ENCODE measurements around the gene HSD17B8. TPM values are rescaled to one million over a fixed set of nuclear protein-coding genes. Genes with fewer than 3 reads are reported as not detected.
A peak's percentile ranks its signal among the peaks of the same experiment; 100 is the strongest.

Gene HSD17B8
- total RNA-seq, 3 donors from 2014 or later (not counting 1 experiment from before 2014, with no cell fraction given) = 5.4 to 7.7 (median 6.8) TPM

- WGBS (ENCODE audit: insufficient coverage) = 94% methylated on average over 14 of the region's 15 CpGs
- no peaks in the 10 kb centered on the region for H3K9me3 ChIP-seq (ENCODE audit: control insufficient read depth, insufficient read depth, low read length)
- peaks cover 16 to 18% of the 10 kb centered on the region in 2 donors for H3K27me3 Mint-ChIP-seq (ENCODE audit: low read depth in 2 of 2)
- H3K27ac ChIP-seq (ENCODE audit: low read length) = no peak overlapping the region
- no peak for ATAC-seq
- DNase-seq = no peak
- TF ChIP-seq CTCF (IDR thresholded peaks at IDR 0.05) = no peak
- H3K36me3 Mint-ChIP-seq = peaks cover 17% of the 10 kb centered on the region
- H3K36me3 ChIP-seq (ENCODE audit: control insufficient read depth, insufficient read depth, low read length) = peaks cover 37% of the 10 kb centered on the region
- H3K4me1 ChIP-seq (ENCODE audit: control insufficient read depth, insufficient read depth, low read length) = peaks cover 32% of the 10 kb centered on the region
- no peak overlapping the region for H3K4me3 Mint-ChIP-seq
- no peaks in the 10 kb centered on the region for H3K9me3 Mint-ChIP-seq
- peak overlapping the region in 1 of 2 donors; percentile 33 for H3K27ac Mint-ChIP-seq
- H3K4me3 ChIP-seq (ENCODE audit: low read length) = no peak overlapping the region
- H3K4me1 Mint-ChIP-seq = peaks cover 35 to 64% of the 10 kb centered on the region in 2 donors
- intact Hi-C loops (cut with micrococcal nuclease) = no loop called here
- H3K27me3 ChIP-seq (ENCODE audit: control insufficient read depth, insufficient read depth, low read length) = peaks cover 15% of the 10 kb centered on the region
These were observed 8.9 kb upstream of the HSD17B8 start for GRCh38 chr6:33195304-33196165.

- Mint-ChIP-seq H3K9me3 (no peaks in the 10 kb centered on the region), H3K36me3 (peaks cover 20% of the 10 kb centered on the region), H3K4me1 (peaks cover 48 to 75% of the 10 kb centered on the region in 2 donors), H3K27me3 (ENCODE audit: low read depth in 2 of 2) (peaks cover 0 to 4% of the 10 kb centered on the region in 2 donors), H3K4me3 (peak overlapping the region; percentile 57), H3K27ac (peak overlapping the region; percentile 98)
- peak in 1 of 3 donors; percentile 14 for ATAC-seq
- H3K4me3 ChIP-seq (ENCODE audit: low read length) = no peak overlapping the region
- no peaks in the 10 kb centered on the region for H3K27me3 ChIP-seq (ENCODE audit: control insufficient read depth, insufficient read depth, low read length)
- H3K9me3 ChIP-seq (ENCODE audit: control insufficient read depth, insufficient read depth, low read length) = no peaks in the 10 kb centered on the region
- H3K27ac ChIP-seq (ENCODE audit: low read length) = no peak overlapping the region
- 69% methylated on average over 12 of the region's 12 CpGs for WGBS (ENCODE audit: insufficient coverage)
- TF ChIP-seq CTCF (IDR thresholded peaks at IDR 0.05) = peak; percentile 66
- intact Hi-C loops (cut with micrococcal nuclease) = loop anchor here (1.0 kb wide), 1 partner anchor 36 kb away; no protein-coding TSS in a partner anchor
- peaks cover 45% of the 10 kb centered on the region for H3K36me3 ChIP-seq (ENCODE audit: control insufficient read depth, insufficient read depth, low read length)
- H3K4me1 ChIP-seq (ENCODE audit: control insufficient read depth, insufficient read depth, low read length) = peaks cover 35% of the 10 kb centered on the region
- peak in 1 of 2 donors; percentile 73 for DNase-seq
These were observed 6.9 kb upstream of the HSD17B8 start for GRCh38 chr6:33197431-33198048.

GRCh38 chr6:33198159-33198852, 6.1 kb upstream of the HSD17B8 start:
- Histone ChIP-seq H3K27ac (ENCODE audit: low read length) (no peak overlapping the region), H3K36me3 (ENCODE audit: control insufficient read depth, insufficient read depth, low read length) (peaks cover 53% of the 10 kb centered on the region), H3K4me3 (ENCODE audit: low read length) (no peak overlapping the region), H3K4me1 (ENCODE audit: control insufficient read depth, insufficient read depth, low read length) (peaks cover 30% of the 10 kb centered on the region), H3K27me3 (ENCODE audit: control insufficient read depth, insufficient read depth, low read length) (no peaks in the 10 kb centered on the region), H3K9me3 (ENCODE audit: control insufficient read depth, insufficient read depth, low read length) (no peaks in the 10 kb centered on the region)
- Mint-ChIP-seq H3K4me3 (peak overlapping the region; percentile 76), H3K4me1 (peaks cover 54 to 76% of the 10 kb centered on the region in 2 donors), H3K9me3 (no peaks in the 10 kb centered on the region), H3K27me3 (ENCODE audit: low read depth in 2 of 2) (no peaks in the 10 kb centered on the region), H3K36me3 (peaks cover 28% of the 10 kb centered on the region), H3K27ac (peak overlapping the region; percentile 98)
- WGBS (ENCODE audit: insufficient coverage) = 89% methylated on average over 4 of the region's 6 CpGs
- ATAC-seq (no peak), DNase-seq (no peak)
- TF ChIP-seq CTCF (IDR thresholded peaks at IDR 0.05) = no peak
- intact Hi-C loops (cut with micrococcal nuclease) = no loop called here

Measured in natural killer cell (primary cell).